NB4 (cell line): Measurements from ENCODE around the gene SGO2.

Source experiments
- CTCF ChIP-seq: IDR thresholded peaks from one replicate; pipeline ENCODE4 v1.5.1; 2012; ENCODE audit warnings: low read depth, low read length
- MYC ChIP-seq: IDR thresholded peaks from 2 replicates; pipeline ENCODE4 v1.6.1; 2011; ENCODE audit warnings: low read depth, low read length
- POLR2A ChIP-seq: IDR thresholded peaks from 2 replicates; pipeline ENCODE4 v1.6.1; 2011; ENCODE audit warnings: mild to moderate bottlenecking; ENCODE audit not compliant: insufficient read length; ENCODE audit errors: extremely low read depth
- TF ChIP-seq, protein P1 (sequence below): IDR thresholded peaks from 2 replicates; pipeline ENCODE4 v1.6.1; 2011; ENCODE audit warnings: low read depth, low read length

DNA sequence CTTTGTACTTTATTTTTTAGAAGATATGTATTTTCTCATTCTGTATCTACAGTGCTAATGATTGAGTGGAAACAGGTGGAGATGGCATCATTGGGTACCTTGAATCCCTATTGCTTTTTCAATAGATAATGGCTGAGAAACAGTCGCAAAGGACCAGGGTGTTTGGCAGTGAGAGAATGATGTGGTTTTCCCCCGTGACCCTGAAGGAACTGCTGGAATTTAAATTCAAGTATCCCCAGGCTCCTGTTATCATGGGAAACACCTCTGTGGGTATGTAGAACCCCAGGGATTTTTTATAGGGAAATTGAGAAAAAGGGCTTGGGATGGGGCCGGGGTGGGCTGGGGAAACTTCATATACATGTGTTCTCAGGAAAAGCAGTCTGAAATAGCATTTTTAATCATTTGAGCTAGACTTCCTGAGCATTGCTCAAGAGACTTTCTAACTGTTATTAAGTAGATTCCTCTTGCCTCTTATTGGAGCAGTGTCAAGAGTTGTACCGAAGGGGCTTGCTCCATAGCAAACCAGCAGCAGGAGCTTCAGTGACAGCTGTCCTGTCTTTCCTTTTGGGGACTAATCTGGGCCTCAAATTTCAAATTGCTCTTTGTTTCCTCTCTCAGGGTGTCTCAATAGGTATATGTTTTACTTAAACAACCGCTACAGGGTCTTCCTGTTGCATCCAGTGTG is 78.7 kb downstream of the SGO2 start:
- TF ChIP-seq CTCF, result no peak
- no peak for TF ChIP-seq POLR2A
- TF ChIP-seq MYC, result no peak
- TF ChIP-seq, protein P1, sequence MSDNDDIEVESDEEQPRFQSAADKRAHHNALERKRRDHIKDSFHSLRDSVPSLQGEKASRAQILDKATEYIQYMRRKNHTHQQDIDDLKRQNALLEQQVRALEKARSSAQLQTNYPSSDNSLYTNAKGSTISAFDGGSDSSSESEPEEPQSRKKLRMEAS, result no peak
